ENCODE data around the gene RBFA.
"Not testable (repeated sequence)": the region's sequence is repeated elsewhere in the genome, so short reads cannot be mapped to it uniquely, and the experiment has no call there.

DNA sequence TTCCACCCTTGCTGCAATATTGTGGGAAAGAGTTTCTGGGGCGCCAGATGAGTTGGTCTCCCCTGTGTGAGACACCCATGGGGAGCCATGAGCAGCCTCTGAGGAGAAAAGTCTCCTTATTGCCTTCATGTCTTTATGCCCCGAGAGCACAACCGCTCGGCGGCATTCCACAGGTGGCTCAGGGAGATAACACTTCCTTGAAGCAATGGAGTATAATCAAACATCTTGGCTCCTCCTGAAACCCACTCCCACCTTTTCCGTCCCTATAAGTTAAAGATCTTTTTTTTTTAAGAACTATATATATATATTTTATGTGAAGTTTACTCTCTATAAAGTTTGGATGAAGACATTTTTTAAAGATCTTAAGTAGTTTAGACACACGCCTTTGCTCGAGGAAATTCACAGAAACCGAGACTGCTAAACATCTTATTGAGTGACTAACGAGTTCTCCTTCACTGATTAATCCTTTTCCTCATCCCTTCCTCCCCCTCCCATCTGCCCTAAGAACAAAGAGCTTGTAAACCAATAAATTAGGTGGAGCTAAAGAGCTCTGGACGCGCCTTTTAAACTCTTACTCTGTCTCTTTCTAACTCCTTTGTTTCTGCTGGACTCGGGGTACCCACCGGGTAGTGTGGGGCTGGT, 22.6 kb upstream of the RBFA start:
- not testable (repeated sequence) for TF ChIP-seq SUZ12 (IDR thresholded peaks at IDR 0.05; ENCODE audit: extremely low read depth, insufficient read depth, insufficient read length); YY1 (IDR thresholded peaks at IDR 0.05; ENCODE audit: insufficient read depth, insufficient read length)

Data from NT2/D1 (cell line).